HG02798 (cell line): Measurements from ENCODE around the gene PPP2R3A.

Source experiments
- ATAC-seq: cut with Tn5 transposase; IDR thresholded peaks from one replicate; pipeline ENCODE4 v1.9.1; 2021; ENCODE audit warnings: mild to moderate bottlenecking; ENCODE audit not compliant: unreplicated experiment, poor library complexity

Gene PPP2R3A

GRCh38 chr3:136008732-136009470, 43.4 kb downstream of the PPP2R3A start:
- no peak for ATAC-seq

GRCh38 chr3:136018876-136019275, 53.3 kb downstream of the PPP2R3A start:
- no peak for ATAC-seq

GRCh38 chr3:136021803-136022202, 56.3 kb downstream of the PPP2R3A start:
- no peak for ATAC-seq

GRCh38 chr3:136022529-136023263, 57.2 kb downstream of the PPP2R3A start:
- ATAC-seq: no peak

- ATAC-seq: no peak
Measured at GRCh38 chr3:136023264-136023978, 57.9 kb downstream of the PPP2R3A start.

GRCh38 chr3:136036306-136036705, 70.8 kb downstream of the PPP2R3A start:
- ATAC-seq: no peak

- no peak for ATAC-seq
Measured at GRCh38 chr3:136038668-136039067, 73.1 kb downstream of the PPP2R3A start.

GRCh38 chr3:136042608-136043221, 77.2 kb downstream of the PPP2R3A start:
- no peak for ATAC-seq

- no peak for ATAC-seq
Measured at GRCh38 chr3:136044980-136045745, 79.6 kb downstream of the PPP2R3A start.

GRCh38 chr3:136048068-136048467, 82.5 kb downstream of the PPP2R3A start:
- no peak for ATAC-seq

GRCh38 chr3:136050250-136050649, 84.7 kb downstream of the PPP2R3A start:
- ATAC-seq: no peak

GRCh38 chr3:136055491-136055890, 90.0 kb downstream of the PPP2R3A start:
- ATAC-seq: no peak

- no peak for ATAC-seq
Measured at GRCh38 chr3:136067211-136067610, 101.7 kb downstream of the PPP2R3A start.

- no peak for ATAC-seq
Measured at GRCh38 chr3:136068708-136069107, 103.2 kb downstream of the PPP2R3A start.

GRCh38 chr3:136069933-136070332, 104.4 kb downstream of the PPP2R3A start:
- no peak for ATAC-seq

GRCh38 chr3:136070334-136070733, 104.8 kb downstream of the PPP2R3A start:
- no peak for ATAC-seq

GRCh38 chr3:136070953-136071949, 105.7 kb downstream of the PPP2R3A start:
- ATAC-seq: no peak

- no peak for ATAC-seq
Measured at GRCh38 chr3:136074546-136075170, 109.1 kb downstream of the PPP2R3A start.
